ENCODE data around the gene CENPU. TPM values are rescaled to one million over a fixed set of nuclear protein-coding genes. Genes with fewer than 3 reads are reported as not detected.

The CENPU gene
- total RNA-seq, 1 experiment from 2014 or later = 31.3 TPM

GRCh38 chr4:184731056-184731455 lies 2.8 kb downstream of the CENPU start:
- Histone ChIP-seq H2AFZ (ENCODE audit: low read length) (no peak overlapping the region), H3K9me3 (ENCODE audit: low read length) (no peaks in the 10 kb centered on the region), H3K27me3 (ENCODE audit: low read length) (no peaks in the 10 kb centered on the region), H3K4me1 (ENCODE audit: low read length) (peaks cover 66% of the 10 kb centered on the region), H3K4me2 (ENCODE audit: low read depth, low read length, poor library complexity, severe bottlenecking) (peak overlapping the region; percentile 85), H3K79me2 (ENCODE audit: low read length) (peaks cover 71% of the 10 kb centered on the region), H4K20me1 (ENCODE audit: insufficient read depth, low read depth, low read length) (no peaks in the 10 kb centered on the region), H3K36me3 (ENCODE audit: insufficient read depth, low read length) (peaks cover 18% of the 10 kb centered on the region), H3K9ac (ENCODE audit: low read length) (no peak overlapping the region), H3K4me3 (ENCODE audit: low read length) (no peak overlapping the region), H3K27ac (ENCODE audit: low read length) (peak overlapping the region; percentile 37; the same call in 1 of the 2 replicates), H3K9me2 (replicated peaks; ENCODE audit: insufficient read depth, low read length) (no peaks in the 10 kb centered on the region)
- no peak for DNase-seq

- H3K4me3 ChIP-seq (ENCODE audit: low read length) = no peak overlapping the region
- H3K9me3 ChIP-seq (ENCODE audit: low read length) = no peaks in the 10 kb centered on the region
- H3K79me2 ChIP-seq (ENCODE audit: low read length) = peaks cover 78% of the 10 kb centered on the region
- H3K27ac ChIP-seq (ENCODE audit: low read length) = peak overlapping the region; percentile 27; the same call in 1 of the 2 replicates
- no peak for DNase-seq
- H3K36me3 ChIP-seq (ENCODE audit: insufficient read depth, low read length) = peaks cover 18% of the 10 kb centered on the region
- no peak overlapping the region for H3K9ac ChIP-seq (ENCODE audit: low read length)
- H3K9me2 ChIP-seq (replicated peaks; ENCODE audit: insufficient read depth, low read length) = no peaks in the 10 kb centered on the region
- no peak overlapping the region for H2AFZ ChIP-seq (ENCODE audit: low read length)
- H4K20me1 ChIP-seq (ENCODE audit: insufficient read depth, low read depth, low read length) = no peaks in the 10 kb centered on the region
- no peaks in the 10 kb centered on the region for H3K27me3 ChIP-seq (ENCODE audit: low read length)
- peaks cover 67% of the 10 kb centered on the region for H3K4me1 ChIP-seq (ENCODE audit: low read length)
- H3K4me2 ChIP-seq (ENCODE audit: low read depth, low read length, poor library complexity, severe bottlenecking) = no peak overlapping the region
Measured at GRCh38 chr4:184729946-184730345, 4.0 kb downstream of the CENPU start.

GRCh38 chr4:184728858-184729257 lies 5.0 kb downstream of the CENPU start:
- H2AFZ ChIP-seq (ENCODE audit: low read length) = no peak overlapping the region
- no peaks in the 10 kb centered on the region for H3K9me3 ChIP-seq (ENCODE audit: low read length)
- no peaks in the 10 kb centered on the region for H3K27me3 ChIP-seq (ENCODE audit: low read length)
- no peaks in the 10 kb centered on the region for H4K20me1 ChIP-seq (ENCODE audit: insufficient read depth, low read depth, low read length)
- no peak overlapping the region for H3K9ac ChIP-seq (ENCODE audit: low read length)
- H3K4me2 ChIP-seq (ENCODE audit: low read depth, low read length, poor library complexity, severe bottlenecking) = no peak overlapping the region
- H3K79me2 ChIP-seq (ENCODE audit: low read length) = peaks cover 83% of the 10 kb centered on the region
- H3K27ac ChIP-seq (ENCODE audit: low read length) = peak overlapping the region; percentile 27; the same call in 1 of the 2 replicates
- H3K36me3 ChIP-seq (ENCODE audit: insufficient read depth, low read length) = peaks cover 21% of the 10 kb centered on the region
- H3K4me1 ChIP-seq (ENCODE audit: low read length) = peaks cover 61% of the 10 kb centered on the region
- DNase-seq = no peak
- no peak overlapping the region for H3K4me3 ChIP-seq (ENCODE audit: low read length)
- no peaks in the 10 kb centered on the region for H3K9me2 ChIP-seq (replicated peaks; ENCODE audit: insufficient read depth, low read length)

GRCh38 chr4:184727430-184727829 lies 6.5 kb downstream of the CENPU start:
- Histone ChIP-seq H4K20me1 (ENCODE audit: insufficient read depth, low read depth, low read length) (no peaks in the 10 kb centered on the region), H3K27me3 (ENCODE audit: low read length) (no peaks in the 10 kb centered on the region), H3K4me2 (ENCODE audit: low read depth, low read length, poor library complexity, severe bottlenecking) (peak overlapping the region; percentile 32), H3K27ac (ENCODE audit: low read length) (no peak overlapping the region), H2AFZ (ENCODE audit: low read length) (no peak overlapping the region), H3K4me1 (ENCODE audit: low read length) (peaks cover 59% of the 10 kb centered on the region), H3K36me3 (ENCODE audit: insufficient read depth, low read length) (peaks cover 31% of the 10 kb centered on the region), H3K4me3 (ENCODE audit: low read length) (no peak overlapping the region), H3K79me2 (ENCODE audit: low read length) (peaks cover 80% of the 10 kb centered on the region), H3K9me3 (ENCODE audit: low read length) (no peaks in the 10 kb centered on the region), H3K9me2 (replicated peaks; ENCODE audit: insufficient read depth, low read length) (no peaks in the 10 kb centered on the region), H3K9ac (ENCODE audit: low read length) (no peak overlapping the region)
- no peak for DNase-seq

- no peak overlapping the region for H3K4me2 ChIP-seq (ENCODE audit: low read depth, low read length, poor library complexity, severe bottlenecking)
- H4K20me1 ChIP-seq (ENCODE audit: insufficient read depth, low read depth, low read length) = no peaks in the 10 kb centered on the region
- H3K9me2 ChIP-seq (replicated peaks; ENCODE audit: insufficient read depth, low read length) = no peaks in the 10 kb centered on the region
- H3K4me1 ChIP-seq (ENCODE audit: low read length) = peaks cover 21% of the 10 kb centered on the region
- H3K36me3 ChIP-seq (ENCODE audit: insufficient read depth, low read length) = peaks cover 41% of the 10 kb centered on the region
- no peak for DNase-seq
- H3K4me3 ChIP-seq (ENCODE audit: low read length) = no peak overlapping the region
- H3K9me3 ChIP-seq (ENCODE audit: low read length) = no peaks in the 10 kb centered on the region
- H3K27me3 ChIP-seq (ENCODE audit: low read length) = no peaks in the 10 kb centered on the region
- no peak overlapping the region for H3K9ac ChIP-seq (ENCODE audit: low read length)
- H3K27ac ChIP-seq (ENCODE audit: low read length) = no peak overlapping the region
- H3K79me2 ChIP-seq (ENCODE audit: low read length) = peaks cover 76% of the 10 kb centered on the region
- no peak overlapping the region for H2AFZ ChIP-seq (ENCODE audit: low read length)
Measured at GRCh38 chr4:184722798-184723197, 11.1 kb downstream of the CENPU start.

- H4K20me1 ChIP-seq (ENCODE audit: insufficient read depth, low read depth, low read length) = no peaks in the 10 kb centered on the region
- H2AFZ ChIP-seq (ENCODE audit: low read length) = no peak overlapping the region
- no peaks in the 10 kb centered on the region for H3K27me3 ChIP-seq (ENCODE audit: low read length)
- H3K79me2 ChIP-seq (ENCODE audit: low read length) = peaks cover 77% of the 10 kb centered on the region
- no peak overlapping the region for H3K4me2 ChIP-seq (ENCODE audit: low read depth, low read length, poor library complexity, severe bottlenecking)
- no peak overlapping the region for H3K27ac ChIP-seq (ENCODE audit: low read length)
- peaks cover 33% of the 10 kb centered on the region for H3K36me3 ChIP-seq (ENCODE audit: insufficient read depth, low read length)
- no peak overlapping the region for H3K9ac ChIP-seq (ENCODE audit: low read length)
- H3K9me2 ChIP-seq (replicated peaks; ENCODE audit: insufficient read depth, low read length) = no peaks in the 10 kb centered on the region
- no peaks in the 10 kb centered on the region for H3K9me3 ChIP-seq (ENCODE audit: low read length)
- DNase-seq = no peak
- H3K4me1 ChIP-seq (ENCODE audit: low read length) = peaks cover 19% of the 10 kb centered on the region
- no peak overlapping the region for H3K4me3 ChIP-seq (ENCODE audit: low read length)
Measured at GRCh38 chr4:184721254-184721653, 12.6 kb downstream of the CENPU start.

- no peak overlapping the region for H2AFZ ChIP-seq (ENCODE audit: low read length)
- peaks cover 67% of the 10 kb centered on the region for H3K79me2 ChIP-seq (ENCODE audit: low read length)
- no peak overlapping the region for H3K4me2 ChIP-seq (ENCODE audit: low read depth, low read length, poor library complexity, severe bottlenecking)
- H3K9me2 ChIP-seq (replicated peaks; ENCODE audit: insufficient read depth, low read length) = no peaks in the 10 kb centered on the region
- no peak overlapping the region for H3K9ac ChIP-seq (ENCODE audit: low read length)
- no peaks in the 10 kb centered on the region for H3K9me3 ChIP-seq (ENCODE audit: low read length)
- peaks cover 32% of the 10 kb centered on the region for H3K36me3 ChIP-seq (ENCODE audit: insufficient read depth, low read length)
- DNase-seq = no peak
- peaks cover 15% of the 10 kb centered on the region for H3K4me1 ChIP-seq (ENCODE audit: low read length)
- no peak overlapping the region for H3K4me3 ChIP-seq (ENCODE audit: low read length)
- no peak overlapping the region for H3K27ac ChIP-seq (ENCODE audit: low read length)
- no peaks in the 10 kb centered on the region for H3K27me3 ChIP-seq (ENCODE audit: low read length)
- no peaks in the 10 kb centered on the region for H4K20me1 ChIP-seq (ENCODE audit: insufficient read depth, low read depth, low read length)
Measured at GRCh38 chr4:184719407-184719806, 14.5 kb downstream of the CENPU start.

GRCh38 chr4:184715526-184715925 lies 18.4 kb downstream of the CENPU start:
- no peaks in the 10 kb centered on the region for H4K20me1 ChIP-seq (ENCODE audit: insufficient read depth, low read depth, low read length)
- H3K9me3 ChIP-seq (ENCODE audit: low read length) = no peaks in the 10 kb centered on the region
- H3K4me3 ChIP-seq (ENCODE audit: low read length) = no peak overlapping the region
- no peak overlapping the region for H2AFZ ChIP-seq (ENCODE audit: low read length)
- H3K9me2 ChIP-seq (replicated peaks; ENCODE audit: insufficient read depth, low read length) = no peaks in the 10 kb centered on the region
- peaks cover 13% of the 10 kb centered on the region; the same call in 1 of the 2 replicates for H3K36me3 ChIP-seq (ENCODE audit: insufficient read depth, low read length)
- H3K79me2 ChIP-seq (ENCODE audit: low read length) = peaks cover 46% of the 10 kb centered on the region
- no peaks in the 10 kb centered on the region for H3K27me3 ChIP-seq (ENCODE audit: low read length)
- H3K4me2 ChIP-seq (ENCODE audit: low read depth, low read length, poor library complexity, severe bottlenecking) = no peak overlapping the region
- DNase-seq = no peak
- H3K4me1 ChIP-seq (ENCODE audit: low read length) = peaks cover 15% of the 10 kb centered on the region
- H3K9ac ChIP-seq (ENCODE audit: low read length) = no peak overlapping the region
- H3K27ac ChIP-seq (ENCODE audit: low read length) = no peak overlapping the region

- Histone ChIP-seq H3K36me3 (ENCODE audit: insufficient read depth, low read length) (peaks cover 9% of the 10 kb centered on the region), H2AFZ (ENCODE audit: low read length) (no peak overlapping the region), H4K20me1 (ENCODE audit: insufficient read depth, low read depth, low read length) (no peaks in the 10 kb centered on the region), H3K9me2 (replicated peaks; ENCODE audit: insufficient read depth, low read length) (no peaks in the 10 kb centered on the region), H3K27ac (ENCODE audit: low read length) (no peak overlapping the region), H3K4me3 (ENCODE audit: low read length) (no peak overlapping the region), H3K4me1 (ENCODE audit: low read length) (peaks cover 15% of the 10 kb centered on the region), H3K9ac (ENCODE audit: low read length) (no peak overlapping the region), H3K27me3 (ENCODE audit: low read length) (no peaks in the 10 kb centered on the region), H3K9me3 (ENCODE audit: low read length) (no peaks in the 10 kb centered on the region), H3K79me2 (ENCODE audit: low read length) (peaks cover 31% of the 10 kb centered on the region), H3K4me2 (ENCODE audit: low read depth, low read length, poor library complexity, severe bottlenecking) (no peak overlapping the region)
- no peak for DNase-seq
Measured at GRCh38 chr4:184713887-184714286, 20.0 kb downstream of the CENPU start.

Measured in Karpas-422 (cell line).